Body of pancreas (tissue), 4 donors: ENCODE data around the gene ARHGEF7. TPM values are rescaled to one million over a fixed set of nuclear protein-coding genes. Genes with fewer than 3 reads are reported as not detected.

ENCODE experiments used
- ATAC-seq: fragments of 150-250 bp; one replicate; pipeline ENCODE4 v1.9.1; 2016
- DNase-seq, 4 donors: peaks; one replicate each; pipeline ENCODE4 v3.0.0-alpha.2; 2019
- H3K27ac ChIP-seq, 4 donors: fragments of 200-600 bp; sonication (generic); 1 replicate in 3 of 4; 2 replicates in 1 of 4; pipeline versions ENCODE4 v1.5.1 to v1.6.1; 2016 to 2019; ENCODE audit warnings: mild to moderate bottlenecking in 1 of 4, mixed read lengths in 1 of 4, moderate library complexity in 1 of 4
- H3K27me3 ChIP-seq, 2 donors: fragments of 200-600 bp; sonication (generic); one replicate each; pipeline ENCODE4 v1.6.0; 2016; ENCODE audit warnings: mild to moderate bottlenecking in 1 of 2
- H3K36me3 ChIP-seq, 2 donors: fragments of 200-600 bp; sonication (generic); replicated peaks in 1 of 2; 2 replicates each; pipeline ENCODE4 v1.5.1; 2016; ENCODE audit warnings: low read depth in 2 of 2; ENCODE audit not compliant: insufficient read depth in 1 of 2
- H3K4me1 ChIP-seq: fragments of 200-600 bp; sonication (generic); one replicate; pipeline ENCODE4 v1.6.0; 2016
- H3K4me3 ChIP-seq, 2 donors: fragments of 200-600 bp; sonication (generic); 1 replicate in 1 of 2; 2 replicates in 1 of 2; pipeline ENCODE4 v1.5.1; 2016 to 2019
- H3K9me3 ChIP-seq, 3 donors: fragments of 200-600 bp; sonication (generic); 1 replicate in 2 of 3; 2 replicates in 1 of 3; pipeline ENCODE4 v1.5.1; 2016
- CTCF ChIP-seq, 7 experiments: fragments of 450-650 bp in 4 of 7; fragments of 200-600 bp in 3 of 7; sonication (generic) in 3 of 7; IDR thresholded peaks; one replicate each; pipeline ENCODE4 v1.5.1; 2016 to 2019; ENCODE audit warnings: antibody characterized with exemption in 7 of 7
- POLR2A ChIP-seq, 3 donors: fragments of 450-650 bp; IDR thresholded peaks; one replicate each; pipeline ENCODE4 v1.6.1; 2016; ENCODE audit warnings: antibody characterized with exemption in 3 of 3, mild to moderate bottlenecking in 2 of 3
- WGBS, 2 donors: methylation state at CpG; one replicate each; pipeline ENCODE4 v1.1.5; 2017; 5-methylcytosine and 5-hydroxymethylcytosine counted together
- intact Hi-C: fragments of 100-400 bp; cut with DNase I; formaldehyde crosslinking; loops from one replicate; pipeline ENCODE4 v1.15.1; 2023
- total RNA-seq, 2 donors: library from RNA; depleted of rRNA; stranded (reverse); fragments of >200 nt; gene quantifications; one replicate each; pipeline ENCODE4 v1.1.0, GENCODE V29; 2016

The ARHGEF7 gene
- total RNA-seq, 2 donors from 2014 or later: 27.5 to 81.4 TPM

- Histone ChIP-seq H3K36me3 (no peaks in the 10 kb centered on the region), H3K27me3 (no peaks in the 10 kb centered on the region), H3K27ac (no peak overlapping the region), H3K9me3 (no peaks in the 10 kb centered on the region), H3K4me1 (peaks cover 19% of the 10 kb centered on the region), H3K4me3 (no peak overlapping the region)
- TF ChIP-seq POLR2A (IDR thresholded peaks at IDR 0.05) (no peak), CTCF (IDR thresholded peaks at IDR 0.05) (no peak)
- 73 to 75% methylated on average over 19 of the region's 19 CpGs for WGBS, 2 donors
- peak in 3 of 4 donors; percentile 20 to 62 (median 33) for DNase-seq
- no peak for ATAC-seq
- intact Hi-C loops: loop anchor here (10.0 kb wide), 1 partner anchor 151 kb away; no protein-coding TSS in a partner anchor
Measured at GRCh38 chr13:111215081-111216047, 100.3 kb downstream of the ARHGEF7 start.

- WGBS, 2 donors: 79 to 84% methylated on average over 15 of the region's 15 CpGs
- Histone ChIP-seq H3K36me3 (no peaks in the 10 kb centered on the region), H3K27ac (no peak overlapping the region), H3K27me3 (no peaks in the 10 kb centered on the region), H3K4me3 (no peak overlapping the region), H3K9me3 (no peaks in the 10 kb centered on the region), H3K4me1 (peaks cover 15% of the 10 kb centered on the region)
- TF ChIP-seq CTCF (IDR thresholded peaks at IDR 0.05): peak; percentile 7 to 45 (median 30)
- no peak for TF ChIP-seq POLR2A (IDR thresholded peaks at IDR 0.05)
- peak; percentile 53 for ATAC-seq
- intact Hi-C loops: loop anchor here (10.0 kb wide), 1 partner anchor 152 kb away; no protein-coding TSS in a partner anchor
- peak in 3 of 4 donors; percentile 45 to 62 (median 47) for DNase-seq
Measured at GRCh38 chr13:111216166-111216960, 101.3 kb downstream of the ARHGEF7 start.

DNA sequence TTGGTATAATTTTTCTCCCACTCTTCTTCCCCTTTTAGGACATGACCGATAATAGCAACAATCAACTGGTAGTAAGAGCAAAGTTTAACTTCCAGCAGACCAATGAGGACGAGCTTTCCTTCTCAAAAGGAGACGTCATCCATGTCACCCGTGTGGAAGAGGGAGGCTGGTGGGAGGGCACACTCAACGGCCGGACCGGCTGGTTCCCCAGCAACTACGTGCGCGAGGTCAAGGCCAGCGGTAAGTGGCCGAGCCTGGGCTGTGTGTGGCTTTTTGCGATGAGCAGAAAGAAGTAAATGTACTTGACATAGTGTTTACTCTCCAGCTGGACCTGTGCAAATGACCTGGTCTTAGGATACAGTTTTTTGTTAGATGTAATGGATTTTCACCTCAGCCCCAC lies 102.5 kb downstream of the ARHGEF7 start:
- no peaks in the 10 kb centered on the region for H3K27me3 ChIP-seq
- intact Hi-C loops: loop anchor here (10.0 kb wide), 1 partner anchor 153 kb away; no protein-coding TSS in a partner anchor
- H3K9me3 ChIP-seq: no peaks in the 10 kb centered on the region
- H3K4me3 ChIP-seq: no peak overlapping the region
- H3K4me1 ChIP-seq: peaks cover 15% of the 10 kb centered on the region
- ATAC-seq: peak; percentile 47
- H3K27ac ChIP-seq: no peak overlapping the region
- no peaks in the 10 kb centered on the region for H3K36me3 ChIP-seq
- 49 to 70% methylated on average over 10 to 13 of the region's 13 CpGs for WGBS, 2 donors
- TF ChIP-seq POLR2A (IDR thresholded peaks at IDR 0.05) (no peak), CTCF (IDR thresholded peaks at IDR 0.05) (no peak)
- DNase-seq: peak in 3 of 4 donors; percentile 31 to 41 (median 33)

GRCh38 chr13:111219280-111219679 lies 104.2 kb downstream of the ARHGEF7 start:
- DNase-seq (peak in 3 of 4 donors; percentile 35 to 40 (median 37)), ATAC-seq (peak; percentile 49)
- intact Hi-C loops: loop anchor here (10.0 kb wide), 1 partner anchor 154 kb away; no protein-coding TSS in a partner anchor
- 9 to 10% methylated on average over 4 of the region's 4 CpGs for WGBS, 2 donors
- Histone ChIP-seq H3K4me1 (peaks cover 20% of the 10 kb centered on the region), H3K4me3 (no peak overlapping the region), H3K9me3 (no peaks in the 10 kb centered on the region), H3K36me3 (no peaks in the 10 kb centered on the region), H3K27me3 (no peaks in the 10 kb centered on the region), H3K27ac (no peak overlapping the region)
- no peak for TF ChIP-seq POLR2A (IDR thresholded peaks at IDR 0.05)
- no peak for TF ChIP-seq CTCF (IDR thresholded peaks at IDR 0.05)
